DOHH2 (cell line): ENCODE results near the gene SUGP2.

Source experiments
- CTCF ChIP-seq: fragments of 200-600 bp; sonication (generic); IDR thresholded peaks from one replicate; pipeline ENCODE4 v1.5.1; 2014; ENCODE audit warnings: antibody characterized with exemption, mild to moderate bottlenecking, low read depth, low read length; ENCODE audit not compliant: poor library complexity, severe bottlenecking
- EZH2phosphoT487 ChIP-seq: fragments of 200-600 bp; sonication (generic); IDR thresholded peaks from 2 replicates; pipeline ENCODE4 v1.6.1; 2017; ENCODE audit warnings: borderline replicate concordance, mild to moderate bottlenecking, antibody characterized with exemption, low read length, moderate library complexity, mixed read lengths

- TF ChIP-seq CTCF: no peak
- TF ChIP-seq EZH2phosphoT487: no peak
These were observed 48.1 kb downstream of the SUGP2 start for GRCh38 chr19:18985257-18985656.
